IMR-90 (cell line): ENCODE results near the gene LRRFIP1. TPM values are rescaled to one million over a fixed set of nuclear protein-coding genes. Genes with fewer than 3 reads are reported as not detected.

Experiments used
- ATAC-seq: fragments of 200-7000 bp; cut with Tn5 transposase; 2 replicates; pipeline ENCODE4 v1.9.1; 2020; ENCODE audit warnings: low read depth, mild to moderate bottlenecking, moderate library complexity
- BruUV-seq: library from RNA; stranded (reverse); fragments of 400-500 nt; replicated peaks from 2 replicates; lab custom pipeline; 2021; lab: Mats Ljungman, UMichigan
- CTCF ChIA-PET: fragments of 300-600 bp; formaldehyde crosslinking; extraction: SDS; loops from one replicate; lab custom pipeline; 2021; ENCODE audit warnings: antibody characterized with exemption; lab: Yijun Ruan, JAX
- POLR2A ChIA-PET: fragments of 300-600 bp; sonication (Branson Sonifier 250); formaldehyde crosslinking; loops from one replicate; lab custom pipeline; 2022; ENCODE audit warnings: antibody characterized with exemption; ENCODE audit not compliant: unreplicated experiment; lab: Charles Lee
- DNase-seq: peaks from one replicate; pipeline ENCODE4 v3.0.0; 2013
- H2AFZ ChIP-seq: replicated peaks from 2 replicates; pipeline ENCODE3; 2013; ENCODE audit warnings: low read length, mild to moderate bottlenecking; ENCODE audit not compliant: poor library complexity
- H2AK5ac ChIP-seq: 2 replicates; pipeline ENCODE4 v1.6.1; 2013; ENCODE audit warnings: low read depth, low read length, inconsistent platforms
- H2AK9ac ChIP-seq: replicated peaks from 2 replicates; pipeline ENCODE3; 2013; ENCODE audit warnings: mild to moderate bottlenecking, low read depth, low read length, moderate library complexity; ENCODE audit not compliant: poor library complexity
- H2BK120ac ChIP-seq: 2 replicates; pipeline ENCODE4 v1.6.1; 2013; ENCODE audit warnings: low read depth, low read length, inconsistent platforms
- H2BK15ac ChIP-seq: 3 replicates; pipeline ENCODE4 v1.6.1; 2013; ENCODE audit warnings: low read depth, low read length, inconsistent platforms
- H2BK20ac ChIP-seq: 2 replicates; pipeline ENCODE4 v1.6.1; 2013; ENCODE audit warnings: low read depth, mild to moderate bottlenecking, inconsistent platforms, low read length, moderate library complexity
- H2BK5ac ChIP-seq: 2 replicates; pipeline ENCODE4 v1.6.1; 2013; ENCODE audit warnings: mild to moderate bottlenecking, low read depth, low read length, inconsistent platforms; ENCODE audit not compliant: poor library complexity, severe bottlenecking
- H3K14ac ChIP-seq: replicated peaks from 2 replicates; pipeline ENCODE4 v1.6.1; 2013; ENCODE audit warnings: low read depth, low read length, inconsistent platforms
- H3K18ac ChIP-seq: 2 replicates; pipeline ENCODE4 v1.6.1; 2013; ENCODE audit warnings: low read depth, low read length, control low read depth
- H3K23ac ChIP-seq: 2 replicates; pipeline ENCODE4 v1.6.1; 2013; ENCODE audit warnings: low read depth, low read length, inconsistent platforms
- H3K27ac ChIP-seq: 2 replicates; pipeline ENCODE4 v1.5.1; 2013; ENCODE audit warnings: mild to moderate bottlenecking, control low read depth, low read length; ENCODE audit not compliant: insufficient read depth
- H3K27me3 ChIP-seq: 2 replicates; pipeline ENCODE4 v1.6.1; 2013; ENCODE audit warnings: low read length; ENCODE audit not compliant: control insufficient read depth, insufficient read depth
- H3K36me3 ChIP-seq: 2 replicates; pipeline ENCODE4 v1.6.1; 2013; ENCODE audit warnings: low read length, mixed read lengths; ENCODE audit not compliant: control insufficient read depth, insufficient read depth
- H3K4ac ChIP-seq: 2 replicates; pipeline ENCODE4 v1.6.1; 2013; ENCODE audit warnings: low read depth, low read length, inconsistent platforms
- H3K4me1 ChIP-seq: 2 replicates; pipeline ENCODE4 v1.6.1; 2013; ENCODE audit warnings: low read length, mixed read lengths; ENCODE audit not compliant: control insufficient read depth, insufficient read depth
- H3K4me2 ChIP-seq: 2 replicates; pipeline ENCODE4 v1.6.1; 2013; ENCODE audit warnings: low read depth, mild to moderate bottlenecking, control low read depth, low read length, moderate library complexity
- H3K4me3 ChIP-seq: 2 replicates; pipeline ENCODE4 v1.5.1; 2013; ENCODE audit warnings: low read depth, mild to moderate bottlenecking, control low read depth, low read length, moderate library complexity; ENCODE audit not compliant: insufficient read depth
- H3K56ac ChIP-seq: 2 replicates; pipeline ENCODE4 v1.6.1; 2013; ENCODE audit warnings: low read length, inconsistent platforms; ENCODE audit not compliant: insufficient read depth; ENCODE audit errors: extremely low read depth
- H3K79me1 ChIP-seq, 2 experiments: 2 replicates each; pipeline ENCODE4 v1.6.1; 2013; ENCODE audit warnings: low read length in 2 of 2, inconsistent platforms in 1 of 2, low read depth in 1 of 2
- H3K9ac ChIP-seq: 2 replicates; pipeline ENCODE4 v1.6.1; 2013; ENCODE audit warnings: low read depth, low read length, control low read depth
- H3K9me1 ChIP-seq: 2 replicates; pipeline ENCODE4 v1.6.1; 2013; ENCODE audit warnings: low read length, inconsistent platforms; ENCODE audit not compliant: insufficient read depth
- H3K9me3 ChIP-seq: 2 replicates; pipeline ENCODE4 v1.6.1; 2013; ENCODE audit warnings: low read length; ENCODE audit not compliant: control insufficient read depth, insufficient read depth
- H4K20me1 ChIP-seq: 2 replicates; pipeline ENCODE4 v1.6.1; 2013; ENCODE audit warnings: low read length, inconsistent platforms; ENCODE audit not compliant: insufficient read depth
- H4K5ac ChIP-seq: 2 replicates; pipeline ENCODE4 v1.6.1; 2013; ENCODE audit warnings: mild to moderate bottlenecking, low read depth, low read length, control low read depth
- H4K8ac ChIP-seq, 2 experiments: 2 replicates each; pipeline ENCODE4 v1.6.1; 2013; ENCODE audit warnings: low read depth in 2 of 2, low read length in 2 of 2, control low read depth in 1 of 2, inconsistent platforms in 1 of 2
- H4K91ac ChIP-seq: 2 replicates; pipeline ENCODE4 v1.6.1; 2013; ENCODE audit warnings: low read depth, low read length, inconsistent platforms; ENCODE audit not compliant: insufficient read depth
- RCOR1 ChIP-seq: IDR thresholded peaks from 2 replicates; pipeline ENCODE4 v1.6.1; 2012; ENCODE audit warnings: mild to moderate bottlenecking, low read length, improper control_type of control experiment; ENCODE audit not compliant: insufficient replicate concordance
- RFX5 ChIP-seq: IDR thresholded peaks from 2 replicates; pipeline ENCODE4 v1.8.0; 2012; ENCODE audit warnings: low read depth, mild to moderate bottlenecking, low read length, moderate library complexity
- WGBS, 2 experiments: methylation state at CpG; one replicate each; pipeline versions ENCODE4 v1.1.5 to v1.1.7; 2013; ENCODE audit warnings: missing lambda C conversion rate in 2 of 2; ENCODE audit not compliant: insufficient read length in 1 of 2; ENCODE audit errors: extremely low coverage in 2 of 2; 5-methylcytosine and 5-hydroxymethylcytosine counted together
- dilution Hi-C: fragments of 300-500 bp; cut with HindIII; formaldehyde crosslinking; loops from one replicate; pipeline ENCODE4 v1.14.3; 2018; ENCODE audit warnings: low sequenced_read_pairs; ENCODE audit not compliant: unreplicated experiment
- in situ Hi-C: fragments of 300-500 bp; cut with MboI; formaldehyde crosslinking; loops from 3 replicates; pipeline ENCODE4 v1.14.3; 2019; ENCODE audit warnings: low sequenced_read_pairs, inconsistent platforms, mixed read lengths
- intact Hi-C: fragments of 100-400 bp; cut with micrococcal nuclease; formaldehyde crosslinking; loops from 2 replicates; pipeline ENCODE4 v1.10.0; 2022
- polyA plus RNA-seq, 3 experiments: library from polyadenylated mRNA; depleted of rRNA; stranded (reverse); fragments of >200 nt; gene quantifications; 2 replicates each; pipeline ENCODE4 v1.2.3, GENCODE V29; 2012; ENCODE audit warnings: low replicate concordance in 1 of 3
- total RNA-seq: library from RNA; depleted of rRNA; stranded (reverse); fragments of >200 nt; gene quantifications from 2 replicates; pipeline ENCODE4 v1.2.3, GENCODE V29; 2012
- TF ChIP-seq, protein P1 (sequence below): fragments of 150-350 bp; IDR thresholded peaks from 2 replicates; pipeline ENCODE4 v1.6.1; 2017; ENCODE audit warnings: mild to moderate bottlenecking, antibody characterized with exemption, low read length, low read depth

LRRFIP1 gene
- total and polyA plus RNA-seq, 2 of the 4 experiments (the other 2 are of a cell fraction), result 52.2 to 54.4 TPM

DNA sequence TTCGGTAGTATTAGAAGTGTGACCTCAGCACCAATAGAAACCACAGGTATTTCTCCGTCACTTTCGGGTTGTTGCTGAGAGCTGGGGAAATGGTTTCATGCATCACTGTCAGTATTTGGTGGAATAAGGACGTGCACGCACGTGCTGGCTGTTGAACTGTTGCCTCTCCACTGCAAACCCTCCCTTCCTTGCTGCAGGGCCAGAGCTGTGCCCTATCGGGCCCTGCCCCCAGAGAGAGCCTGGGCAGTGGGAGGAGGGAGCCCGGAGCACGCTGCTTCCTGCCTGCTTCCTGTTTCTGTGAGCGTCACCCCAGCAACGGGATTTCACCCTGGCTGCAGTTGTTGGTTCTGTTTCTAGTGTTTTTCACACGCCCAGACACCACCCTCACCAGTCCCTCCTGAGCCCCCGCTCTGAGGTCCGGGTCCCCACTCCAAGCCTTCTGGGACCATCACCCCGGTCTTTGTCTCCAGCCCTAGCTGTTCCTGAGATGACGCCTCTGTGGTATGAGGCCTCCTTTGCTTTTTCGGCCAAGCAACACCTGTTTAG, 47.4 kb downstream of the LRRFIP1 start (continued):
- TF ChIP-seq, protein P1, sequence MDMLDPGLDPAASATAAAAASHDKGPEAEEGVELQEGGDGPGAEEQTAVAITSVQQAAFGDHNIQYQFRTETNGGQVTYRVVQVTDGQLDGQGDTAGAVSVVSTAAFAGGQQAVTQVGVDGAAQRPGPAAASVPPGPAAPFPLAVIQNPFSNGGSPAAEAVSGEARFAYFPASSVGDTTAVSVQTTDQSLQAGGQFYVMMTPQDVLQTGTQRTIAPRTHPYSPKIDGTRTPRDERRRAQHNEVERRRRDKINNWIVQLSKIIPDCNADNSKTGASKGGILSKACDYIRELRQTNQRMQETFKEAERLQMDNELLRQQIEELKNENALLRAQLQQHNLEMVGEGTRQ, result peak; percentile 33; the same call in 1 of the 2 replicates
- no peak for TF ChIP-seq RFX5

DNA sequence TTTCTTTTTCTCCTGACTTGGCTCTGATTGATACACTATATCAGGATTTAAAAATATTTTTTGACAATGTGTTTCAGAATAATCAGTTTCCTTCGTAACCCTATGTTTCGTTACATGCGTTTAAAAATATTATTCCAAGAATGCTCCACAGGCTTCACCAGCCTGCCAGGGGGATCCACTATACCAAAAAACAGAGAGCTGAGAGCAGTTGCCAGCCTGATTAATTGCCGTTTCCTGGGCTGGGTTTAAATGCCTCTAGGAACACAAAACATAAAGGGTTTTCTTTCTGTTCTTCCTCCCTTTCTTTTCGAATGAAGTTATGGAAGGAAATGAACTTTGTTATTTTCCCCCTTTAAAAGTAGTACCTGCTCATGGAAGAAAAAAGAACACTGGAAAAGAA, 47.9 kb downstream of the LRRFIP1 start:
- Histone ChIP-seq H3K36me3 (peaks cover 2% of the 10 kb centered on the region; the same call in 1 of the 2 replicates), H2AFZ (no peak overlapping the region), H3K14ac (no peak overlapping the region), H2BK5ac (no peak overlapping the region), H2AK9ac (no peak overlapping the region), H2AK5ac (no peak overlapping the region), H3K9me3 (no peaks in the 10 kb centered on the region), H4K5ac (no peak overlapping the region), H2BK15ac (0 out of 3 replicates have a peak overlapping the region, but pooled peaks have one; percentile 9), H4K91ac (no peak overlapping the region), H3K27me3 (no peaks in the 10 kb centered on the region), H3K4ac (peak overlapping the region; percentile 33; the same call in 1 of the 2 replicates), H3K4me3 (no peak overlapping the region), H3K18ac (no peak overlapping the region), H3K56ac (no peak overlapping the region), H2BK120ac (peak overlapping the region; percentile 51; the same call in 1 of the 2 replicates), H2BK20ac (no peak overlapping the region), H3K9ac (no peak overlapping the region), H4K20me1 (peaks cover 9% of the 10 kb centered on the region), H3K27ac (no peak overlapping the region), H3K23ac (no peak overlapping the region), H4K8ac (no peak overlapping the region), H3K4me1 (peaks cover 38% of the 10 kb centered on the region), H3K4me2 (no peak overlapping the region), H3K9me1 (peaks cover 27% of the 10 kb centered on the region), H3K79me1 (peaks cover 36 to 87% of the 10 kb centered on the region in 2 experiments)
- ATAC-seq, result no peak
- in situ Hi-C loops, result no loop called here
- no TSS peak for BruUV-seq
- ChIA-PET CTCF (no interaction called here), POLR2A (no interaction called here)
- intact Hi-C loops, result loop anchor here (10.0 kb wide), 1 partner anchor 609 kb away; the partner anchor contains the start of gene PER2
- dilution Hi-C loops, result no loop called here
- 100% methylated on average over 2 of the region's 5 CpGs; no CpG with 5 or more reads in 1 of the 2 experiments for WGBS, 2 experiments
- DNase-seq, result no peak
- no peak for TF ChIP-seq RCOR1
- TF ChIP-seq RFX5, result no peak
